Left lung (tissue), 10 donors: ENCODE measurements around the gene METTL9. TPM values are rescaled to one million over a fixed set of nuclear protein-coding genes. Genes with fewer than 3 reads are reported as not detected.
"Not testable (repeated sequence)": the region's sequence is repeated elsewhere in the genome, so short reads cannot be mapped to it uniquely, and the experiment has no call there.

Experiments used
- ATAC-seq: fragments of 200-7000 bp; cut with Tn5 transposase; one replicate; pipeline ENCODE4 v1.9.1; 2020; ENCODE audit warnings: moderate library complexity
- DNase-seq, 4 donors: peaks; one replicate each; pipeline ENCODE4 v3.0.0-alpha.2; 2013 to 2020
- H3K27ac ChIP-seq, 2 donors: fragments of 200-600 bp; sonication (generic) in 1 of 2; one replicate each; pipeline versions ENCODE4 v1.5.0 to v1.8.0; 2020 to 2021
- H3K27me3 ChIP-seq, 2 donors: fragments of 200-600 bp; sonication (generic) in 1 of 2; one replicate each; pipeline versions ENCODE4 v1.5.0 to v1.8.0; 2020 to 2021
- H3K36me3 ChIP-seq, 2 donors: fragments of 200-600 bp; sonication (generic) in 1 of 2; one replicate each; pipeline versions ENCODE4 v1.5.0 to v1.8.0; 2020 to 2021
- H3K4me1 ChIP-seq, 2 donors: fragments of 200-600 bp; one replicate each; pipeline ENCODE4 v1.8.0; 2021
- H3K4me3 ChIP-seq, 2 donors: fragments of 200-600 bp; sonication (generic) in 1 of 2; one replicate each; pipeline versions ENCODE4 v1.5.0 to v1.8.0; 2020 to 2021; ENCODE audit warnings: mild to moderate bottlenecking in 1 of 2
- H3K9me3 ChIP-seq, 2 donors: fragments of 200-600 bp; sonication (generic) in 1 of 2; one replicate each; pipeline versions ENCODE4 v1.5.0 to v1.8.0; 2020 to 2021
- intact Hi-C, 2 donors: fragments of 100-400 bp; cut with DNase I; formaldehyde crosslinking; loops; one replicate each; pipeline versions ENCODE4 v1.11.2 to v1.14.2; 2022
- polyA plus RNA-seq, 6 donors: library from polyadenylated mRNA; unstranded; fragments of 120-200 nt; gene quantifications; one replicate each; pipeline ENCODE4 v1.2.1, GENCODE V29; 2013; ENCODE audit not compliant: insufficient read length in 6 of 6
- total RNA-seq, 2 donors: library from RNA; stranded (reverse); fragmentation: NEBNext Ultra II Directional; extraction: Animal tissue kit (Norgen Biotek cat#: 25700); gene quantifications; one replicate each; pipeline ENCODE4 v1.2.1, GENCODE V29; 2021
- TF ChIP-seq, protein P1 (sequence below), 2 donors: fragments of 200-600 bp; sonication (generic) in 1 of 2; IDR thresholded peaks; one replicate each; pipeline versions ENCODE4 v1.5.0 to v1.8.0; 2021; ENCODE audit warnings: antibody characterized with exemption in 2 of 2
- donor health status: DM: no; HTN: yes; CAD: no.
- donor health status: DM: no; HTN: no; CAD: no.

METTL9 gene
- total and polyA plus RNA-seq, 8 donors = 93.7 to 169 (median 154) TPM

DNA sequence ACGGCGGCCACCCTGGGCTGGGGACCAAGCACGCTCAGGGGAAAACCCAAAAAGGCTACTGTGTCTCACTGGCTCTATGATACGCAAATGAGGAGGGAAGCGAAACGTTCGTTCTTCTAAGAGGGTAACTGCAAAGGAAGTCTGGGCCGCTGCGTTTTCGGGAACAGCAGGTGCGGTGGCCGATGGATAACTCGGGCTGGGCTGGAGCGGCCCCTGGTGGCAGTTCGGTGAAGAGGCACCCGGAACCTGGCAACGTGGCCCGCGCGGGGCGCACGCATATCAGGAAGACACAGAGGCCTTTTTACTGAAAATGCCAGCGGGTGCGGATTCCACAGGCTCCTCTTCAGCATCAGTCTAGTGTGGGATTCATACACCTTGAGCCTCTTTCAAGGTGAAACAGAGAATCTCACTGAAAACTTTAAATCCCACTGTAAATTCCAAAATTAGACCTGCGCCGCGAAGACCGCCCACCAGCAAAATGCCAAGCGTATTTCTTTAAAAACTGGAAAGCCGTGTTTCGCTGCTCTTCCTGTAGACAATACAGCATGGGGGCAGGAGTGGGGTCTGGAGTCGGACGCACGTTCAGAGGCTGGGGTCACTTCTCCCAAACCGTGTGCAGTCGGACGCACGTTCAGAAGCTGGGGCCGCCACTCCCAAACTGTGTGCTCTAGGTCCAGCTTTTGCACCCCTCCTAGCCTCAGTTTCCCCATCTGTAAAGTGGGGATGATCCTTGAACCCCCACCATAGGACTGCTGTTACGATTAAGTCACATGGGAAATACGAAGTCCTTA, 44.4 kb upstream of the METTL9 start:
- H3K9me3 ChIP-seq = no peaks in the 10 kb centered on the region
- H3K27ac ChIP-seq = no peak overlapping the region
- intact Hi-C loops = no loop called here
- DNase-seq = peak; percentile 62 to 100 (median 85)
- peaks cover 0 to 47% of the 10 kb centered on the region in 2 donors for H3K27me3 ChIP-seq
- ATAC-seq = peak; percentile 98
- H3K4me1 ChIP-seq = peaks cover 0 to 10% of the 10 kb centered on the region in 2 donors
- no peak overlapping the region for H3K4me3 ChIP-seq
- H3K36me3 ChIP-seq = no peaks in the 10 kb centered on the region
- TF ChIP-seq, protein P1, sequence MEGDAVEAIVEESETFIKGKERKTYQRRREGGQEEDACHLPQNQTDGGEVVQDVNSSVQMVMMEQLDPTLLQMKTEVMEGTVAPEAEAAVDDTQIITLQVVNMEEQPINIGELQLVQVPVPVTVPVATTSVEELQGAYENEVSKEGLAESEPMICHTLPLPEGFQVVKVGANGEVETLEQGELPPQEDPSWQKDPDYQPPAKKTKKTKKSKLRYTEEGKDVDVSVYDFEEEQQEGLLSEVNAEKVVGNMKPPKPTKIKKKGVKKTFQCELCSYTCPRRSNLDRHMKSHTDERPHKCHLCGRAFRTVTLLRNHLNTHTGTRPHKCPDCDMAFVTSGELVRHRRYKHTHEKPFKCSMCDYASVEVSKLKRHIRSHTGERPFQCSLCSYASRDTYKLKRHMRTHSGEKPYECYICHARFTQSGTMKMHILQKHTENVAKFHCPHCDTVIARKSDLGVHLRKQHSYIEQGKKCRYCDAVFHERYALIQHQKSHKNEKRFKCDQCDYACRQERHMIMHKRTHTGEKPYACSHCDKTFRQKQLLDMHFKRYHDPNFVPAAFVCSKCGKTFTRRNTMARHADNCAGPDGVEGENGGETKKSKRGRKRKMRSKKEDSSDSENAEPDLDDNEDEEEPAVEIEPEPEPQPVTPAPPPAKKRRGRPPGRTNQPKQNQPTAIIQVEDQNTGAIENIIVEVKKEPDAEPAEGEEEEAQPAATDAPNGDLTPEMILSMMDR (IDR thresholded peaks at IDR 0.05) = peak; percentile 99

DNA sequence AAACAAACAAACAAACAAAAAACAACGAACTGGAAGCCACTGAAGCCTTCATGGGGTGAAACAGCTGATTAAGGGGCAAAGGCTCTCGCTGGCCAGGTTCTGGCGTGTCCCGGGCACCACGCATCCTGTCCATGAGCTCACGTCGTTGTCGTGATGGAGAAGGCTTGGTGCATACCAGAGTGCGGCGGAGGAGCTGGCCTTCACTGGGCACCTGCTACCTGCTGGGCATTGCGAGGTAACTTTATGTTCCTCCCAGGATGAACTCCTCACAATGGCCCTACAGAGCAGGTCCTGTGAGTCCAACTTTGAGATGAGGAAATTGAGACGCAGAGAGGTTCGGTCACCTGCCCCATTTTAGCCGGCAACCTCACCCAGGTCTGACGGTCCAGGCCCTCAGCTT, 43.8 kb upstream of the METTL9 start:
- H3K4me3 ChIP-seq, ATAC-seq, DNase-seq, H3K36me3 ChIP-seq, intact Hi-C loops, H3K27ac ChIP-seq, H3K9me3 ChIP-seq: not testable (repeated sequence)
- Histone ChIP-seq H3K27me3 (peaks cover 0 to 47% of the 10 kb centered on the region in 2 donors), H3K4me1 (peaks cover 0 to 10% of the 10 kb centered on the region in 2 donors)

DNA sequence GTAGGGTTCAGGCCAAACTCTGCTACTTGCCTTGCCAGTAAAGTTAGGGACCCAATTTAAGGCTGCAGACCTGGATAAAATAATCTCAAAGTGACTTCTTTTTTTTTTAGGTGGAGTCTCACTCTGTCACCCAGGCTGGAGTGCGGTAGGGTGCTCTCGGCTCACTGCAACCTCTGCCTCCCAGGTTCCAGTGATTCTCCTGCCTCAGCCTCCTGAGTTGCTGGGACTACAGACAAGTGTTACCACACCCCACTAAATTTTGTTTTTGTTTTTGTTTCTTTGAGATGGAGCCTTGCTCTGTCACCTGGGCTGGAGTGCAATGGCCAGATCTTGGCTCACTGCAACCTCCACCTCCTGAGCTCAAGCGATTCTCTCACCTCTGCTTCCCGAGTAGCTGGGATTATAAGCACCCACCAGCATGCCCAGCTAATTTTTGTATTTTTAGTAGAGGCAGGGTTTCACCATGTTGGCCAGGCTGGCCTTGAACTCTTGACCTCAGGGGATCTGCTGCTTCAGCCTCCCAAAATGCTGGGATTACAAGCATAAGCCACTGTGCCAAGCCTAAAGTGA, 43.3 kb upstream of the METTL9 start:
- H3K4me3 ChIP-seq, ATAC-seq, intact Hi-C loops, H3K36me3 ChIP-seq, DNase-seq, H3K9me3 ChIP-seq, H3K27ac ChIP-seq: not testable (repeated sequence)
- H3K27me3 ChIP-seq = peaks cover 0 to 47% of the 10 kb centered on the region in 2 donors
- peaks cover 0 to 10% of the 10 kb centered on the region in 2 donors for H3K4me1 ChIP-seq

DNA sequence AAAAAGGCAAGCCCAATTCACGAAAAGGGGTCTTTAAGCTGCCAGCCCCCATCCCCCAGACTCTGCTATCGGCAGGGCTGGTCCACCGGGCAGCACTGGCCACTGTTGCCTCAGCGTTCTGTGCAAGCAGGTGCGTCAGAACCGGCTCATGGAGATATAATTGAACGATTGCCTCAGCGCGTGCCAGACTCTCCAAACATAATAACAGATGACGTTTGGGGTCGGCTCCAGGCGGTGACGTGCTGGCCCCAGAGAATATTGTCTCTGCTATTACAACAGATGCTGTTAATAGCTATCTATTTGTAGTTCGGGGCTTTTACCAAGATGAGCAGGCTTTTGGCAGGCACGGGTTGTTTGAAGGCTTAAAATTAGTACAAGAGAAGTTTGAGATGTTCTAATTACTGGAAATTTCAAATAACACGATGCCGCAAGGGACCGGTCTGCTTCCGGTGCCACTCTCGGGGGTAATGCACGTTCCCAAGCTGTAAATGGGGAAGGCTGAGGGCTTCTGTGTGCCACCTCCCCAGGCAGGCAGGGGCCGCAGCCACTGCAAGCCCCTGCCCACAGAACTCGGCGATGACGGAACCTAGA, 42.6 kb upstream of the METTL9 start:
- Histone ChIP-seq H3K4me1 (peaks cover 0 to 10% of the 10 kb centered on the region in 2 donors), H3K27me3 (peaks cover 0 to 47% of the 10 kb centered on the region in 2 donors)
- ATAC-seq, DNase-seq, H3K9me3 ChIP-seq, intact Hi-C loops, H3K4me3 ChIP-seq, H3K27ac ChIP-seq, H3K36me3 ChIP-seq: not testable (repeated sequence)

DNA sequence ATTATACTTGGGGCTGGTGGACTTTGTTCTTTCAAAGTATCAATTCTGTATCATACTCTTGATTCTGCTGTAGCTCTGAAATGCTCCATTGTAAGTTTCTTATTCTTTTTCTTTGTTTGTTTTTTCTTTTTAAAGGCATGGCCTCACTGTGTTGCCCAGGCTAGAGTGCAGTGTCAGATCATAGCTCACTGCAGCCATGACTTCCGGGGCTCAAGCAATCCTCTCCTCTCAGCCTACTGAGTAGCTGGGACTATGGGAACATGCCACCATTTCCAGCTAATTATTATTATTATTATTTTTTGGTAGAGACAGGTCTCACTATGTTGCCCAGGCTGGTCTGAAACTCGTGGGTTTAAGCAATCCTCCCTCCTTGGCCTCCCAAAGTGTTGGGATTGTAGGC, 38.9 kb upstream of the METTL9 start:
- DNase-seq (no peak), ATAC-seq (no peak)
- Histone ChIP-seq H3K9me3 (no peaks in the 10 kb centered on the region), H3K36me3 (no peaks in the 10 kb centered on the region), H3K4me3 (no peak overlapping the region), H3K27me3 (peaks cover 0 to 29% of the 10 kb centered on the region in 2 donors), H3K4me1 (no peaks in the 10 kb centered on the region), H3K27ac (no peak overlapping the region)
- TF ChIP-seq, protein P1 (IDR thresholded peaks at IDR 0.05) = no peak
- intact Hi-C loops = no loop called here

DNA sequence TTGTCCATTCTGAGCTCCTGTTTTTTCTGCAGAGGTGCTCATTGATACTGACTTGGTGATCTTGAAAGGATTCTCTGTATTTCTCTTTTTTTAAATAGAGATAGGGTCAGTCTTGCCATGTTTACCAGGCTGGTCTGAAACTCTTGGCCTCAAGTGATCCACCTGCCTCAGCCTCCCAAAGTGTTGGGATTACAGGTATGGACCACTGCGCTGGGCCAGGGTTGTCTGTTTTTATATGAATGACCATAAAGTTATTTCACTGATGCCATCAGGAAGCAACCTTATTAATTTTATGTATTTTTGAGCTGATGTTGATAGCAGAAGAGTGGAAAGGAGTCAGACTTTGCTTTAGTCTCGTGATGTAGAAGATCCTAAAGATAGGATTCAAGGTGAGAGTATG, 35.7 kb upstream of the METTL9 start:
- H3K27ac ChIP-seq = no peak overlapping the region
- ATAC-seq = no peak
- H3K4me1 ChIP-seq = no peaks in the 10 kb centered on the region
- no peak for DNase-seq
- no peaks in the 10 kb centered on the region for H3K9me3 ChIP-seq
- intact Hi-C loops = no loop called here
- H3K36me3 ChIP-seq = no peaks in the 10 kb centered on the region
- no peak overlapping the region for H3K4me3 ChIP-seq
- H3K27me3 ChIP-seq = no peaks in the 10 kb centered on the region
- TF ChIP-seq, protein P1 (IDR thresholded peaks at IDR 0.05) = no peak

DNA sequence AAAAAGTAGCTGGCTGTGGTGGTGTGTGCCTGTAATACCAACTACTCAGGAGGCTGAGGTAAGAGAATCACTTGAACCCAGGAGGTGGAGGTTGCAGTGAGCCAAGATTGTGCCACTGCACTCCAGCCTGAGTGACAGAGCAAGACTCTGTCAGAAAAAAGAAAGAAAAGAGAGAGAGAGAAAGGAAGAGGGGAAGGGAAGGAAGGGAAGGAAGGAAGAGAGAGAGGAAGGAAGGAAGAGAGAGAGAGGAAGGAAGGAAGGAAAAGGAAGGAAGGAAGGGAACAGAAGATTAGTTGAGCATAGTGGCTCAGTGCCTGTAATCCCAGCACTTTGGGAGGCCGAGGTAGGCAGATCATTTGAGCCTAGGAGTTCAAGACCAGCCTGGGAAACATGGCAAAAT, 35.0 kb upstream of the METTL9 start:
- H3K9me3 ChIP-seq, H3K27me3 ChIP-seq, H3K4me3 ChIP-seq, H3K4me1 ChIP-seq, H3K36me3 ChIP-seq, ATAC-seq, DNase-seq, H3K27ac ChIP-seq, intact Hi-C loops: not testable (repeated sequence)
